Glomerular visceral epithelial cell (primary cell): Measurements from ENCODE around the gene SRC.

Experiments
- DNase-seq: peaks from one replicate; pipeline ENCODE4 v3.0.0-alpha.2; 2016; ENCODE audit errors: extremely low spot score

Gene SRC

GRCh38 chr20:37350649-37351574, 5.0 kb downstream of the SRC start:
- DNase-seq: no peak

DNA sequence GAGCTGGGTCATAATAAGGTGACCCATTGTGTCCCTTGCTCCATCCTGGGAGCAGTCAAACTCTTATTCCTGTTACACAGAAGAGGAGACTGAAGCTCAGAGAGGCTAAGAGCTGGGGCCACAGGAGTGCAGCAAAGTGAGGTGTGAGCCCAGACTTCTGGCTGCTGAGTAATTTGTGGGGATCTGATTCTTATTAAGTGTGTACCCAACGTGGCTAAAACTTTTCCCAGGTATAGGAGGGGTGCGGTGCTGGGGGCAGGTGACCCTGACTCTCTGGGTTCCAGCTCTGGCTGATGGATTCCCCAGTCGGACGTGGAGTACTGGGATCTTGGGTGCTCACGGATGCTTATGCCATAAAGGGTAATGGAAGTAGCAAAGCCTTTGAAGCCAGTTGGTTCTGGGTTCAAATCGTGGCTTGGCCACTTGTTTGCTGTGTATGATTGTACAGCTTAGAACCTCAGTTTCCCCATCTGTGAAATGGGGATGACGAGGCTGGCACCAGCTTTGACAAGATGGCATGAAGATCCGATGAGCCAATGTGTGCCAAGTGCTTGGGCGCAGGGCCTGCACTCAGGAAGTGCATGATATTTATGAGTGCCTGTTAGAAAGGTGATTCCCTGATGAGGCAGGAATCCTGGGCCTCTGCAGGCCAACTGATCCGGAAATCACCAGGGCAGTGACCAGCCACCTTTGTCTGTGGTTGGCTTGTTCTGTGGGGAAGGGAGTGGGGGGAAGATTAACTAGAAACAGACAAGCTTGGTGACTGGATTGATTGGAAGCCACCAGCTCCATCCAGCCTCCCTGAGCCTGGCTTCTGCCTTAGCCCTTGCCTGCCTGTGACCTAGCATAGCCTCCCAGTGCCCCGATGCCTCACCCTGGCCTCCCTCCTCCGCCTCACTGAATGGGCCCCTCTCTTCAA, 6.0 kb downstream of the SRC start:
- DNase-seq: no peak

GRCh38 chr20:37352608-37352980, 6.7 kb downstream of the SRC start:
- no peak for DNase-seq

GRCh38 chr20:37353285-37353849, 7.4 kb downstream of the SRC start:
- no peak for DNase-seq

DNA sequence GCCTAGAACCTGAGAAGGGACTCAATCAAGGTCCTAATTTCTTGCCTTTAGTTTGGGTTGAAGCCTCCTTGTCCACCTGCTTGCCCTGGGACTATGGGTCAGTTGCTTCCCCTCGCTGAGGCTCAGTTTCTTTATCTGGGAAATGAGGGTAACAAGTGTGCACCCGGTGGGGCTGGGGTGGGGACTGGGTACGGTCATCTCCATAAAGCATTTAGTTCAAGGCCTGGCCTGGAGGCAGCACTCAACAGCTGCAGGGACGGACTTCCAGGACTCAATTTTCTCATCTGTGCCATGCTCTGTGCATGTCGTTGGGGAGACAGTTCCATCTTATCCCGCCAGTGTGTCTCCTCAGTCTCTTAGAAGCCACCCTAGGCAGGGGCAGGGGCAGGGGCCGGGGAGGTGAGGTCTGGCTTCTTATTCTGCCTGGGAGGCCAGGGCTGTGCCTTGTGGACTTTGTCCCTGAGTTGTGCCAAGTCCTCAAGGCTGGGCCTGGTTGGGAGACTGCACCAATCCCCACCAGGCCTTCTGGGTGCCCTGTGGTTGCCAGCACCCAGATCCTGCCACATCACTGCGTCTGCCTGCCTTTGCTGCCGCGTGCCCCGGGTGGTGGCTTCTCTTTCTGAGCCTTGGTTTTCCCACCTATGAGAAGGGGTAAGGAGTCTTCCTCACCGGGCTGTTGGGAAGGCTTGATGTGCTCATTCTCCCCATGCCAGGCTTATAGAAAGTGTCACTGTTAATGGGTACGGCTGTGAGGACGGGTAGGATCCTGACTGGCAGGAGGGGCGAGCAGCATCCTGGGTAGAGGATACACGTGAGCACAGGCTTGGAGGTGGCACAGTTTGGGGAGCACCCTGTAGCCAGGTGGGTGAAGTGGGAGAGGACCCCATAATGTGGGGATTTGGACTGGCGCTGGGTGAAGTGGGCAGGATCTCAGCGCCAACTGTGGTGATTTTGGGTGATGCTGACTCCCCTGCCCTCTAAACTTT, 8.6 kb downstream of the SRC start:
- no peak for DNase-seq

GRCh38 chr20:37355252-37356180, 9.6 kb downstream of the SRC start:
- no peak for DNase-seq

DNA sequence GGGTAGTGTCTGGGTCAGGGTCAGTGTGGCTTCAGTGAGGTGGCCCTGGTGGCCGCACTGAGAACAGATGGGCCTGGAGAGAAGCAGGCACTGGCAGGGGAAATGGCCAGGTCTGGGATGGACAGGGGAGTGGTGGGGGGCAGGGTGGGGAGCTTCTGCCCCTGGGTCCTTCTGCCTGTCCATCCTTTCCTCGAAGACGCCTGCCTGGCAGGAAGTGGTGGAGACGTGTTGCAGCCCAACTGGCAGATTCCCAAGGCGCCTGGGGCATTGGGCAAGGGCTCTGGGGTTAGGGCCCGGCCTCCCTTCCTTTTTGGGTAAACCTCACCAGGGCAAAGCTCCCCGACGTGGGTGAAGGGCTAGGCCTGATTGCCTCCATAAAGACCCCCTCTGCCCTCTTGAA, 10.4 kb downstream of the SRC start:
- peak; percentile 61 for DNase-seq

GRCh38 chr20:37356961-37357371, 11.0 kb downstream of the SRC start:
- DNase-seq: no peak

DNA sequence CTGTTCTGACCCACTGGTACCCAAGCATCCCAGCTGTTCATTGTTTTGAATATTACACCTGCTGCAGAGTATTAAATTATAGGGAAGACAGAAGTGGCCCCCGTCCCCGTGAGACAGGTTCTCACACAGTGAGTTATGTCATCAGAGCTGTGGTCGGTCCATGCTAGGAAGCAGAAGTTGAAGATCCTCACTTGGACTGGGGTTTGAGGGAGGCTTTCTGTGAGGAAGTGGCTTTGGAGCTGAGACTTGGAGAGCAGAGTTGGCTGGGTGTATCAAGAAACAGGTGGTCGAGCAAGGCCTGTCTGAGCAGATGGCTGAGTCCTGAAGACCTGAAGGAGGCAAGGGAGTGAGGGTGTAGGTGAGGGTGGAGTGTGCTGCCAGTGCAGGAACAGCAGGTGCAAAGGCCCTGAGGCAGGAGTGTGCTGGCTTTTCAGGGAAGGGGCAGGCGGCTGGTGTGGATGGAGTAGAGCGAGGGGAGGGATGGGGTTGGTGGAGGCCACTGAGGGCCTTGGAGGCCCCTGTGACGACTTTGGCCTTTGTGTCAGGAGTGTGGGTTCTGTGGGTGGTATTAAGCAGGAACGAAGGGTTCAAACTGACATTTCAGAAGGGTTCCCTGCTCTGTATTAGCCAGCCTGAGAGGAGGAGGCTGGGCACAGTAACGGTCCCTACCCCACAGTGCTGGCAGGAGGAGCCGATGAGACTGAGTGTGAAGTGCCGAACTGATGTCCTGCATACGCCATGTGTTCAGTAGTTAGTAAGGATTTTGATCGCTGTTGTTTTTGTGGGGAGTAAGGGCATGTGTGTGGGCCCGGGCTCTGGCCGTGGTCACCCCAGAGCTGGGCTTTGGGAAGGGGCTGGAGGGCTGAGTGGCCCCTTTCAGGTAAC, 11.8 kb downstream of the SRC start:
- DNase-seq: no peak

- DNase-seq: no peak
Measured at GRCh38 chr20:37358366-37359150, 12.6 kb downstream of the SRC start.

DNA sequence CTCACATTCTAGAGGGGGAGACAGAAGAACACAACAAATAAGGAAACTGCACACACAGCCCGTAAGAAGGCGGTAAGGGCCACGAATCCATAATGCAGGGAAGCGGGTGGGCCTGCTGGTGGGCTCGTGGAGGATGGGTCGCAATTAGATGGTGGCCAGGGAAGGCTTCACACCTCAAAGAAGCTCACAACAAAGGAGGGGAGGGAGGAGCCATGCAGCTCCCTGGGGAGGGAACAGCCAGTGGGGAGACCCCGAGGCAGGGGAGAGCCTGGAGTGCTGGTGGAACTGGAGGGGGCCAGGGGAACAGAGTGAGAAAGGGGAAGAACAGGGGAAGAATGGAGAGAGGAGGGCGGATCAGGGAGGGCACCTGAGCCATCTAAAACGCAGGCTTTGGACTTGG, 13.4 kb downstream of the SRC start:
- no peak for DNase-seq

DNA sequence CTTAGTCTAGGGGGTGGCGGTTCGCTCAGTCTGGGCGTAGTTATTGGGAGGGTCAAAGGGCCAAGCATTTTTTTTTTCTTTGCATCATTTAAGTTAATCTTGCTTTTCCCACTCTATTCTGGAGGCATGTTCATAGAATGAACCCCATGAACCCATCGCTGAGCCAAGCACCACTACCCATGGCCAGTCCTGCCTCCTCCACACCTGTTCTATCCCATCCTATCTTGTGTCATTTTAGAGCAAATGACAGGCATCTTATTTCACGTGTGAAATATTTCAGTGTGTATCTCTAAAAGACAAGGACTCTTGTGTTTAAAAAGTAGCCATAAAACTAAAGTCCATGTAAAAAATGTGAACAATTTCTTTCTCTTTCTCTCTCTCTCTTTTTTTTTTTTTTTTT, 13.9 kb downstream of the SRC start:
- DNase-seq: no peak

DNA sequence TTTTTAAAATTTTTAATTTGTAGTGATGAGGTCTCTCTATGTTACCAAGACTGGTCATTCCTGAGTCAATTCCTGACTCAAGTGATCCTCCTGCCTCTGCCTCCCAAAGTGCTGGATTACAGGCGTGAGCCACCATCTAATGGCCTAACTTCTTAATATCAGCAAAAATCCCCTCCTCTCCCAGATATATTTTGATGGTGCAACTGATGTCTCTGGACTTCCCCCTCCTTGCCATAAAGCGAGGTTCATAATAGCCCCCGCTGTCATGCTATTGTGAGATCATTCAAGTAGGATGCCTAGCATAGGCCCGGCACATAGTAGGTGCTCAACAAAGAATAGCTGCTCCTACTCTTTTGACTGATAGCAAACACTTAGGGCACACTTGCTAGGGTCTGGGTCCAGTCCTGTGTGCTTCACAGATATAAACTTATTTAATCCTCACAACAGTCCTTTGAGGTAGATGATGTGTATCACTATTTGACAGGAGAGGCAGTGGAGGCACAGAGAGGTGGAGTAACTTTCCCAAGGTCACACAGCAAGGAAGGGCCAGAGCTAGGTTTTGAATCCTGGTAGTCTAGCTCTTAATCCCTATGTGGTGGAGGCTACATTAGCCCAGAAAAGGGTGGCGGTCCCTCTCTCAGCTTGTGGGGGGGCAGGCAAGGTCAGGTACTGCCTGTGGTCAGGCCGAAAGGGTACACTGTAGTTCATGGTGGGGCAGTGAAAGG, 14.6 kb downstream of the SRC start:
- DNase-seq: no peak

GRCh38 chr20:37361336-37361735, 15.4 kb downstream of the SRC start:
- no peak for DNase-seq

GRCh38 chr20:37362231-37362792, 16.4 kb downstream of the SRC start:
- DNase-seq: no peak

- no peak for DNase-seq
Measured at GRCh38 chr20:37362821-37363220, 16.9 kb downstream of the SRC start.
